Peyer's patch (tissue), 4 donors: ENCODE measurements around the gene OR13C3. TPM values are rescaled to one million over a fixed set of nuclear protein-coding genes. Genes with fewer than 3 reads are reported as not detected.
"Not testable (repeated sequence)": the region's sequence is repeated elsewhere in the genome, so short reads cannot be mapped to it uniquely, and the experiment has no call there.

ENCODE experiments used
- DNase-seq, 3 donors: peaks; one replicate each; pipeline ENCODE4 v3.0.0-alpha.2; 2017 to 2019
- H3K27ac ChIP-seq, 4 donors: fragments of 200-600 bp; sonication (generic); one replicate each; pipeline ENCODE4 v1.5.1; 2016 to 2019
- H3K27me3 ChIP-seq, 2 donors: fragments of 200-600 bp; sonication (generic); one replicate each; pipeline ENCODE4 v1.5.1; 2019
- H3K36me3 ChIP-seq, 3 donors: fragments of 200-600 bp; sonication (generic); one replicate each; pipeline ENCODE4 v1.5.1; 2016 to 2019
- H3K4me1 ChIP-seq, 4 donors: fragments of 200-600 bp; sonication (generic); one replicate each; pipeline ENCODE4 v1.5.1; 2016 to 2019
- H3K4me3 ChIP-seq, 4 donors: fragments of 200-600 bp; sonication (generic); 1 replicate in 3 of 4; 2 replicates in 1 of 4; pipeline ENCODE4 v1.5.1; 2016 to 2019; ENCODE audit warnings: mild to moderate bottlenecking in 1 of 4
- H3K9me3 ChIP-seq, 4 donors: fragments of 200-600 bp; sonication (generic); one replicate each; pipeline ENCODE4 v1.5.1; 2016 to 2019; ENCODE audit warnings: mild to moderate bottlenecking in 1 of 4
- POLR2A ChIP-seq, 2 donors: fragments of 450-650 bp; IDR thresholded peaks; one replicate each; pipeline ENCODE4 v1.5.1; 2017; ENCODE audit warnings: antibody characterized with exemption in 2 of 2, mild to moderate bottlenecking in 2 of 2, moderate library complexity in 2 of 2
- total RNA-seq, 4 donors: library from RNA; depleted of rRNA; stranded (reverse); fragments of >200 nt; gene quantifications; one replicate each; pipeline ENCODE4 v1.1.0, GENCODE V29; 2016
- TF ChIP-seq, protein P1 (sequence below), 6 experiments: fragments of 450-650 bp in 4 of 6; fragments of 200-600 bp in 2 of 6; sonication (generic) in 1 of 6; IDR thresholded peaks; one replicate each; pipeline ENCODE4 v1.5.1; 2017 to 2019; ENCODE audit warnings: antibody characterized with exemption in 6 of 6, mild to moderate bottlenecking in 3 of 6, moderate library complexity in 1 of 6

Gene OR13C3
- total RNA-seq, 4 donors from 2014 or later = not detected

DNA sequence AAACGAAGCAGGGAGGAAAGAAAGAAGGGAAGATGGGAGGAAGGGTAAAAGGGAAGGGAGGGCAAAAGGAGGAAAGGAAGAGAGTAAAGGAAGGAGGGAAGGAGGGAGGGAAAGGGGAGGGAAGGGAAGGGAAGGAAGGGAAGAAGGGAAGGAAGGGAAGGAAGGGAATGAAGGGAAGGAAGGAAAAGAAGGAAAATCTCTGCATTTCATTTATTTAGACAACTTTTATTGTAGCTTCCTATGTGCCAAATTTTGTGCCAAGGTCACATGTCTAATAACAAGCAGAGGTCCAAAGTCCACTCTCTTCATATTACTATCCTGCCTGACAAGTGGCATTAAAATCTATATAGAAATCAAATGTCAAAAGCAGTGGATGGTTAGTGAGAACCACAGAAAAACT, 2.6 kb upstream of the OR13C3 start:
- TF ChIP-seq, protein P1, sequence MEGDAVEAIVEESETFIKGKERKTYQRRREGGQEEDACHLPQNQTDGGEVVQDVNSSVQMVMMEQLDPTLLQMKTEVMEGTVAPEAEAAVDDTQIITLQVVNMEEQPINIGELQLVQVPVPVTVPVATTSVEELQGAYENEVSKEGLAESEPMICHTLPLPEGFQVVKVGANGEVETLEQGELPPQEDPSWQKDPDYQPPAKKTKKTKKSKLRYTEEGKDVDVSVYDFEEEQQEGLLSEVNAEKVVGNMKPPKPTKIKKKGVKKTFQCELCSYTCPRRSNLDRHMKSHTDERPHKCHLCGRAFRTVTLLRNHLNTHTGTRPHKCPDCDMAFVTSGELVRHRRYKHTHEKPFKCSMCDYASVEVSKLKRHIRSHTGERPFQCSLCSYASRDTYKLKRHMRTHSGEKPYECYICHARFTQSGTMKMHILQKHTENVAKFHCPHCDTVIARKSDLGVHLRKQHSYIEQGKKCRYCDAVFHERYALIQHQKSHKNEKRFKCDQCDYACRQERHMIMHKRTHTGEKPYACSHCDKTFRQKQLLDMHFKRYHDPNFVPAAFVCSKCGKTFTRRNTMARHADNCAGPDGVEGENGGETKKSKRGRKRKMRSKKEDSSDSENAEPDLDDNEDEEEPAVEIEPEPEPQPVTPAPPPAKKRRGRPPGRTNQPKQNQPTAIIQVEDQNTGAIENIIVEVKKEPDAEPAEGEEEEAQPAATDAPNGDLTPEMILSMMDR (IDR thresholded peaks at IDR 0.05) = no peak
- TF ChIP-seq POLR2A (IDR thresholded peaks at IDR 0.05) = no peak
- Histone ChIP-seq H3K27me3 (no peaks in the 10 kb centered on the region), H3K27ac (no peak overlapping the region), H3K9me3 (no peaks in the 10 kb centered on the region), H3K36me3 (no peaks in the 10 kb centered on the region), H3K4me3 (no peak overlapping the region), H3K4me1 (no peaks in the 10 kb centered on the region)
- no peak for DNase-seq

DNA sequence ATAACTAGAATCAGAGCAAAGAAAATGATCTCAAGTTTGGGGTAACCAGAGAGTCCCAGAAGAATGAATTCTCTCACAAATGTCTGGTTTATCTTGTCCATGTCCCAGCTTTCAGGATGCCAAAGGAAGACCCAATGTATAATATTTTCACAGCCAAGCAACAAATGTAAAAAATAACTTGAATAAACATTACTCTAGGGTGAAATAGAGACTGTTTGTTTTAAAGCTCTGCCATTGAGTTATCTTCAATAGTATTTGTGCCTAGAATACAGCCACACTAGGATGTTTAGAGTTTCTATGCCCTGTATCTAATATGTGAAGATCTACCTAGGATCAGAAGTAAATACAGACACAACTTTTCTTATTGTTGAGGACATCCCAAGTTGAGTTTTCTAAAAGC, 9.5 kb downstream of the OR13C3 start, which contains the start of gene OR13C4:
TSS of gene OR13C4 (minus strand) at position 101 of the 400 bp plus-strand sequence. CDS start at position 101, 0 bp downstream.
- no peak for TF ChIP-seq POLR2A (IDR thresholded peaks at IDR 0.05)
- TF ChIP-seq, protein P1 (IDR thresholded peaks at IDR 0.05) = no peak
- DNase-seq = no peak
- no peaks in the 10 kb centered on the region for H3K9me3 ChIP-seq
- H3K4me3 ChIP-seq = no peak within 1 kb of the TSS
- no peak within 1 kb of the TSS for H3K27ac ChIP-seq
- no peaks in the 10 kb centered on the region for H3K27me3 ChIP-seq
- H3K4me1 ChIP-seq = no peaks in the 10 kb centered on the region
- no peaks in the 10 kb centered on the region for H3K36me3 ChIP-seq

DNA sequence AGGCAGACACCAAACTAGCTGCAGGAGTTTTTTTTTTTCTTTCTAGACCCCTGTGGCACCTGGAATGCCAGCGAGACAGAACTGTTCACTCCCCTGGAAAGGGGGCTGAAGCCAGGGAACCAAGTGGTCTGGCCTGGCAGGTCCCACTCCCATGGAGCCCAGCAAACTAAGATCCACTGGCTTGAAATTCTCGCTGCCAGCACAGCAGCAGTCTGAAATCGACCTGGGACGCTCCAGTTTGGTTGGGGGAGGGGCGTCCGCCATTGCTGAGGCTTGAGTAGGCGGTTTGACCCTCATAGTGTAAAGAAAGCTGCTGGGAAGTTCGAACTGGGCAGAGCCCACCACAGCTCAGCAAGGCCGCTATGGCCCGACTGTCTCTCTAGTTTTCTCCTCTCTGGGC, 16.4 kb downstream of the OR13C3 start:
- H3K9me3 ChIP-seq, H3K4me1 ChIP-seq, H3K27ac ChIP-seq, H3K4me3 ChIP-seq, H3K27me3 ChIP-seq, DNase-seq, H3K36me3 ChIP-seq: not testable (repeated sequence)

DNA sequence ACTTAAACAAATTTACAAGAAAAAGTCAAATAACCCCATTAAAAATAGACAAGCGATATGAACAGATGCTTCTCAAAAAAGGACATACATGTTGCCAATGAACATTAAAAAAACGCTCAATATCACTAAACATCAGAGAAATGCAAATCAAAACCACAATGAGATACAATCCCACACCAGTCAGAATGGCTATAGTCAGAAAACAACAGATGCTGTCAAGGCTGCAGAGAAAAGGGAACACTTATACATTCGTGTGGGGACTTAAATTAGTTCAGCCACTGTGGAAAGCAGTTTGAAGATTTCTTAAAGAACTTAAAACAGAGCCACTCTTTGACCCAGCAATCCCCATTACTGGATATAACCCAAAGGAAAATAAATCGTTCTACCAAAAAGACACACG, 21.8 kb downstream of the OR13C3 start:
- no peak for DNase-seq
- Histone ChIP-seq H3K9me3 (no peaks in the 10 kb centered on the region), H3K4me3 (no peak overlapping the region), H3K36me3 (no peaks in the 10 kb centered on the region), H3K27ac (no peak overlapping the region), H3K4me1 (no peaks in the 10 kb centered on the region), H3K27me3 (no peaks in the 10 kb centered on the region)
- TF ChIP-seq, protein P1 (IDR thresholded peaks at IDR 0.05) = no peak
- TF ChIP-seq POLR2A (IDR thresholded peaks at IDR 0.05) = no peak

DNA sequence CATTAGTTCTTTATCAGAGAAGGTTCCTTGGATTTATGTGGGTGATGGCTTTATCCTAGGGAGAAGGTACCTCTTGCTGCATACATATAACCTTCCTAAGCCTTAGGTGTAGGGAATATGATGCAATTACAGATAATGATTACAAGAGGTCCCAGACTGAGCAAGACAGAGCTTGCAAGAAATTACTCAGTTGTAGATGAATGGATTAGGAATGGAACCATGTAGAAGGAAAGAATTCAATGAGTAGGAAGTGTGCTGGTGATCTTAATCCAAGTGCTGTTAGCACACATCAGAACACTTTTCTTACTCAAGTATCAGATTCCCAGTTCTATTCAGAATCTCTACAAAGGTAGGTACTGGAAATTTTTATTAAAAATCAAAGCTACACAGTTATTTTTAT, 30.1 kb downstream of the OR13C3 start:
- TF ChIP-seq POLR2A (IDR thresholded peaks at IDR 0.05) = no peak
- TF ChIP-seq, protein P1 (IDR thresholded peaks at IDR 0.05) = no peak
- no peaks in the 10 kb centered on the region for H3K4me1 ChIP-seq
- H3K27ac ChIP-seq = no peak overlapping the region
- DNase-seq = no peak
- H3K4me3 ChIP-seq = no peak overlapping the region
- no peaks in the 10 kb centered on the region for H3K36me3 ChIP-seq
- H3K27me3 ChIP-seq = no peaks in the 10 kb centered on the region
- no peaks in the 10 kb centered on the region for H3K9me3 ChIP-seq

DNA sequence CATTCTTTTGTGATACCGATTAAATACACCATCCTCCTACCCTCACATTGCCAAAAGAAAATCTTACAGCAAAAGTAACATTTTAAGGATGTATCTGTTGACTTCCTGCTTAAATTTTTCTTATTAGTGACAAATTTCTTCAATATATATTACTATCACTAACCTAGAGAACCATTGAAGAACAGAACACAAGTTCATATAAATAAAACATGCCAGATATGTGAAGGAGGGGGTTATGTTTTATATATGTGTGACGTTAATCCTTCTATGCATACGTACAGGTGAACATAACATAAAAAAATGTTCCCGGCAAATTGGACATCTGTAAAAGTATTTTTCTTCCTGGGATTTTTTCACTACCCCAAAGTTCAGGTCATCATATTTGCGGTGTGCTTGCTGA, 32.7 kb downstream of the OR13C3 start, which contains the start of gene OR13F1:
TSS of gene OR13F1 (plus strand) at position 301 of the 400 bp plus-strand sequence. CDS start at position 301, 0 bp downstream.
- H3K9me3 ChIP-seq = no peaks in the 10 kb centered on the region
- no peaks in the 10 kb centered on the region for H3K36me3 ChIP-seq
- H3K27ac ChIP-seq = no peak within 1 kb of the TSS
- DNase-seq = no peak
- no peaks in the 10 kb centered on the region for H3K4me1 ChIP-seq
- TF ChIP-seq, protein P1 (IDR thresholded peaks at IDR 0.05) = no peak
- no peak for TF ChIP-seq POLR2A (IDR thresholded peaks at IDR 0.05)
- H3K4me3 ChIP-seq = no peak within 1 kb of the TSS
- no peaks in the 10 kb centered on the region for H3K27me3 ChIP-seq
